HG02571 (cell line): ENCODE measurements around the gene ITPKB.
"Not testable (repeated sequence)": the region's sequence is repeated elsewhere in the genome, so short reads cannot be mapped to it uniquely, and the experiment has no call there.

ENCODE experiments used
- ATAC-seq: cut with Tn5 transposase; IDR thresholded peaks from one replicate; pipeline ENCODE4 v1.9.1; 2021; ENCODE audit warnings: mild to moderate bottlenecking, moderate library complexity; ENCODE audit not compliant: unreplicated experiment

ITPKB gene

GRCh38 chr1:226731257-226731893, 7.7 kb downstream of the ITPKB start:
- ATAC-seq: no peak

DNA sequence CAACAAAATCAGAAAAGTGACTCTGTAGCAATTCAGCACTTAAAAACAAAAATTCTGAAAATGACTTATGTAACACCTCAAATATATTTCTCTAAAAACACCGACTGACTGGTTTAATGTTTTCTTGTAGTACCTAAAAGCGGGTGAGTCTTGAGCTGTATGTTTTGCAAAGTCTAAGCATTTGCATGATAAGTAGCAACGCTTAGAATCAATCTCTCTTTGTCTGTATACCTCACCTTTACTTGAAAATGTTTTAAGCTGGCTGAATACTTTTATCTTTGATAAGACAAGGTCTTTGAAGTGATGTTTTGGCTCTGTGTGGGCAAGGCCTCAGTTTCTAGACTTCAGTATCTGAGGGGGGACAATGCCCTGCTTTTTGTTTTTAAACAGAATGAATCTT, 8.2 kb downstream of the ITPKB start:
- ATAC-seq: no peak

DNA sequence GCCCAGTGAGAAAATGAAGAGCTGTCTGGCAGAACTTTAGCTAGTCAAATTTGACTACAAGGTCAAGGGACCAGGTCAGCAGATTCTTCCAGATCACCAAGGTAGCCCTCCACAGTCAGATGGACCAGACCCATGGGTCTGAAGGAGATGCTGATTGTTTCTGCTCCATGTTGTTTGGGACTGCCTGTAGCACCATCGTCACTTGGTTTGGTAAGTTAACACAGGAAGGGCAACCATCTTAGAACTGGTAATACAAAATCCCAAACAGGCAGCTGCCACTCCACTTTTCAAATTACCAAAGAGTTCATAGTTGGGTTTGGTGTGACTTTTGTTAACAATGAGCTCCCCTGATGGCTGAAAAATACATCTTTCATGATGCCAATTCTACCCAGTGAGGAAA, 9.0 kb downstream of the ITPKB start:
- no peak for ATAC-seq

- no peak for ATAC-seq
These were observed 10.6 kb downstream of the ITPKB start for GRCh38 chr1:226728448-226728847.

- ATAC-seq: no peak
These were observed 13.2 kb downstream of the ITPKB start for GRCh38 chr1:226725897-226726267.

DNA sequence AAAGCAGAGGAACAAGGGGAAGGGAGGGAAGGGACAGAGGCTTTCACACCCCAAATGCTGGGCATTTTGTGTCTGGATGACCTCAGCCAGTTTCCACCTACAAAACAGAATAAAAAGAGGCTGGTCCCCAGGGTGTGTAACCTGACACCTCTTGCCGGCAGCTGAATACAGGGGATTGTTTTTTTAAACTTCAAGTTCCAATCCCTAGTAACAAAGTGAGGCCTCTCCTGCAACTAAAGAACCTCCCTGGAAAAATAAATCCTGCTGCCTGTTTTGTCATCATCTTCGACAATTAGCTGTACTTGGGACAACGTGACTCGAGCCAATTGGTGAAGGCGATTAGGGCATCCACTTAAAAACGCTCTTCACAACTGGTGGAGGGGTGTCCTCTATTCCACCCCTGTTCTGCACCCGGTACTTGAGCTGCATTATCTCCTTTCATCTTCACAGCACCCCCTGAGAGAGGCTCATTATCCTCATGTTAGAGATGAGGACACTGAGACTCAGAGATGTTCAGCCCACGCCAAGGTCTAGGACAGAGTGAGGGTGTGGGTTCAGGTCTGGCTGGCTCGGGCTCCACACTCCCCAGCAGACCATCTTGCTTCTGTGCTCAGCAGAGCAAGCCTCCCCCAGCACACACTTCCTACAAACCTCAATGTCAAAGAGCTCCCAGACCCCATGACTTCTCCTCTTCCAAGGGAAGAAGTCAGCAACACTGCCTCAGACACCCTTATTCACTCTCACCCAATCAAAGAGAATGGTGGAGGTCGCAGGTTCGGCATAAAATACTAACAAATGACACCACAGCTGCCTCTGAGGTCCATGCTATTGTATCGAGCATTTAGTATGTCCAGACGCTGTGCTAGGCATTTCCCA, 15.2 kb downstream of the ITPKB start:
- ATAC-seq: no peak

- no peak for ATAC-seq
These were observed 16.0 kb downstream of the ITPKB start for GRCh38 chr1:226722901-226723656.

DNA sequence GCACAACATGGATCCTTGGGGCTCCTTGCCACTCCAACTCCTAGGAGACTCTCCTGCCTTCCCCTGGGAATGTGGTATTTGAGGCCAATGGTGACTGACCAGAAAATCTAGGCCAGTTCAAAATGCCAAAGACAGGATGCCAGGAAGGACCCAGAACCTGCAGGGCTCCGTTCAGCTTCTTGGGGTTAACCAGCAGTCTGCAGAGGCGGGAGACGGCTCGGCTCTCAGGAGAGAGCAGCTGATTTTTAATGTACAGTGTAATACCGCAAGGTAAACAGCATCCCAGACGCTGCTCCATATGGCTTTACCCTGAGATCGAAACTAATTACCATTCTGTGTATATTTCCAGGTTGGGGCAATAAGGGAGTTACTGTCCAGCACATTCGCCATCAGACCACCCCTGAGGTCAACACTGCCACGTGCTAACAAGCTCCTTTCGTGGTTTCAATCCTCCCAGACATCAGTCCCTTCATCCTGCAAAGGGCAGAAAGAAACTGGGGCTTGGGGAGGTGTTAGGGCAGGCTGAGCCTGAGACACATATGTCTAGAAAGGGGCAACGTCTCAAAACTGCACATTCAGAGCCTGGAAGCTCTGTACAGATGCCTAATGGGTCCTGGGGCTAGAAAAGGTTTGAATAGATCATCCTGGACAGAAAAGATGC, 16.7 kb downstream of the ITPKB start:
- no peak for ATAC-seq

- not testable (repeated sequence) for ATAC-seq
These were observed 18.5 kb downstream of the ITPKB start for GRCh38 chr1:226720574-226720973.

DNA sequence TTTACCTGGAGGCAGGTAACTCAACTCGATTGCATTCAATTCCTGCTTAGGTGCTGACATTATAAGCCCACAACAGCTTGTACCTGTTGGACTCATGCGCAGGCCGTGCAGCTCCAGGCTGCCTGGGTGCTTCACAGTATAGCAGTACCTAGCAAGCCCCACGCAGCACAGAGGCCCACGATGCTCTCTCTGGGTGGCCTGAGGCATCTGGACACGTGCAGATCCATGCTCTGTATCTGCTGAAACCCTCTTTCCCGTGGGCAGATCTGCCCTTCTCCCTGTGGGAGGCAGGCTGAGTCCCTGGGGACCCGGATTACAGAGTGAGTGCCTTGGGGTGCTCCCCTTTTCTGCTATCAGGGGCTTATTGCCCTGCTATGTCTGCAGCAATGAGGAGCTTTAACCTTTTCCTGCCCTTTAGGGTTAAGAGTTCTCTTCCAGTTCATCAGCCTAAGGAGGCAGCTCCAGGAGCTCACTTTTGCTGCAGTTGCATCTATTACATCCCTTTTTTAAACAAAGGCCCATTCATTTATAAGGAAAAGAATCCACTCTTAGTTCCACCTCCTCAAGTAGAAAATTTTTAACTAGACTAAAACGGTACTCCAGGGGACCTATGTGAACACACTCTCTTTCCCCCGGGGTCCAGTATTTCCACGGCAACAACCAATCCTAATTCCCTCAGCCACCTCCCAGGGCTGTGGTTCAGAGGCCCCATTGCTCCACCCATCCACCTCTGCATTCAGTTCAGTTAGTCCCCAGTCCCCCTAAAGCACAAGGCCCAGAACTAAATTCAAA, 19.3 kb downstream of the ITPKB start:
- no peak for ATAC-seq

GRCh38 chr1:226717256-226717909, 21.7 kb downstream of the ITPKB start:
- ATAC-seq: no peak

DNA sequence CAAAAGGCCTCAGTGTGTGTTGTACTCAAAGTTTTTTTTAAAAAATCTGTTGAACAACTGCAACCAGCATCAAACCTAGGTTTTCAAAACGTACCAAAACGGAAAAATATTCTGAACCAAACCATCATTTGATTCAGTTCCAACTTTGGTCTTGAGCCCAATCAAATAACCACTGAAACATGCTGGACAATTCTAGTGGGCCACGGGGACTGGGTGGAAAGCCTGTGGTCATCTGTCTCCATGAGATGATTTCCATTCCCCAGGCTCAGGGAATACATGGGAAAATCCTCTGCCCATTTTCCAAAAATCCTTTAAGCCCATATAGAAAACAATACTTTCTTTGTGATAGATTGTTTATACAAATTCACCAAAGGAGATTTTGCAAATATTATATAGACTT, 22.5 kb downstream of the ITPKB start:
- no peak for ATAC-seq

GRCh38 chr1:226714148-226714547, 24.9 kb downstream of the ITPKB start:
- no peak for ATAC-seq

DNA sequence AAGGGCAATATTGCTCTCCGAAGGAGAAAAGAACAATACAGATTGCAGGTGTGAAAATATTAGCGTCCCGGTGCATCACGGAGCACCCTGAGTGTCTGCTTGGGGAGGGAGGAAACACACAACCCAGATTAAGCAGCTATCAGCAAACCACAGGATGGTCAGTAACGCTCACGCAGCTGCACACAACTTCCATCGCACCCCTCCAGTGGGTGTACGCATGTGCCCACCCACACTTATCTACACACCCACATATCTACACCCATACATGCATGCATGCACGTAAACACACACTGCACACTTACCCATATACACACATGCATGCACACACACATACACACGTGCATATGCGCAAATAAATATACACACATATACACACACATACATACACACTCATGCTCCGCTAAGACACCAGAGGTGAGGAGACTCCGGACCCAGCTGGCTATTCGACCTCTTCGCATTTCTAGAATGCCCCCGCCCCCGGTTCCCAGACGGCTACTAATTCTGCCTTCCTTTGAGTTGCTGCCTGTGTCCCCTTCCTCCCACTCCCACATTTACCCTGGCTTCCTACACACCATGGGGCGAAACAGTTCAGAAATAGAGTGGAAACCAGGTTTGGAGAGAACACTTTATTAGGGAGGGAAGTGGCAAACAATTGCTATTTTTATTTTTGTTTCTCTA, 26.2 kb downstream of the ITPKB start:
- no peak for ATAC-seq

DNA sequence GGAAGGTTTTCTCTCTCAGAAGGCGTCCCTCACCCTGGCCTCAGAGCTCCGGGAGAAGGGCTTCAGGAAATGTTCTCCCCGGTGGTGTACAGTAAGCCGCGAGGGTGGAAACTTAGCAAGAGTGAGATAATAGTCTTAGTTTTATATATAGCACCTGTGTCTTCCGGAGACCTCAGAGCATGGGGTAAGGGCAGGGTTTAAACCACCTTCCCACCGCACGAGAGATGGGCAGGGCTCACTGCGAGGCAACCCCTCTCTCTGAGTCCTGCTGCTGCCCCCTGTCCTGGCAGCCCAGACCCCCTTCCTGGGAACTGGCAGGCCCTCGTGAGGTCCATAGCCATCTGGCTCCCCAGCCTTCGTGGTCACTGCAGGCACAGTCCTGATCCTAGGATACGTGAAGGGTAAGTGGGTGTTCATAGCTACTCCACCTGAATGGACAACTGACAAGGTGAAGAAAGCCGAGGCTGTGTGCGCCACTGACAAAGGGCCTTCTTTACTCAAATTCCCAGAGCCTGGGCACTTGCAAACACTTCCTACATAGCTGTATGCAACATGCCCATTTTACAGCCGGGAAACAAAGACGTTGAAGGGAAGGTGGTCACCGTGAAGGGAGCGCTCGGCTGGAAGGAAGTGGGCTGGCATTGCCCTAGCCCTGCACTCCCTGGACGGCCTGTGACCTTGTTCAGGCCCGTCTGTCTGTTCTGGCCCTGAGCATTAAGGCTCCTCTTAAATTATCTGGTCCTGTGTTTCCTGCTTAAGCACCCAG, 26.9 kb downstream of the ITPKB start:
- ATAC-seq: peak; percentile 81

DNA sequence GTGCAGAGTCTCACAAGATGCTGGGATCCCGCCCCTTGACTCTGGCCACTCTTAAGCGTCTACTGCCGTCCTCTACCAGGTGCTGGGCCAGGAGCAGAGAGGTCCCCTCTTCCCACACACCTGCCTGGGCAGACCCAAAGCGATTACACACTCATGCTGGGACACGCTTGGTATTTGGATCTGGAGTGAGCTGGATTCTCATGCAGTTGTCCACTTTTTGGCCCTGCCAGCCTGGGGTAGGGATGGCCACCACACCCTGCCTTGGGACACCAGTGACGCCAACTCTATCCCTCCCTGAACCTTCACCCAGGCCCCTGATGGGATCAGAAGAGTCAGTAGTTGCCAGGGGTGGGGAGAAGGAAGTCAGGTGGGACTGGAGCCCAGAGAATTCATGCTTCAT, 28.6 kb downstream of the ITPKB start:
- ATAC-seq: no peak

DNA sequence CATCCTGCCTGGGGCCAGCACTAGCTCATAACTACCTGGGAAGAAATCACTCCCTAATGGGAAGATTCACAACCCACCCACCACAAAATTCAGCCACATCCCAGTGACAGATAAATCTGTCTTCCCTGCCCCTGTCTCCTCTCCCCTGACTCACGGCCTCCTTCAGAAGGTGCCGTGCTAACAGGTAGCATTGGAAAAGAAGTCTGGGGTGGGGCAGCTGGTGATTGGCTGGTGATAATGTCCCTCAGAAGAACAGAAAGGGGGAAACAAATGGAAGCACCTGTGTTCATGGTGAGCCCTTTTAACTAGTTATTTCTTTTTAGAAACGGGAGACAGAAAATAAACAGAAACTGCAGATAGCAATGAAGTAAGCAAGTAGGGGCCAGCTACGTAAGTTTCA, 29.1 kb downstream of the ITPKB start:
- ATAC-seq: no peak

- no peak for ATAC-seq
These were observed 30.1 kb downstream of the ITPKB start for GRCh38 chr1:226708967-226709396.
